Ascending aorta (tissue), 2 donors: ENCODE measurements around the gene PTGDS. TPM values are rescaled to one million over a fixed set of nuclear protein-coding genes. Genes with fewer than 3 reads are reported as not detected.

Experiments
- DNase-seq, 2 donors: peaks; one replicate each; pipeline ENCODE4 v3.0.0-alpha.2; 2019; ENCODE audit warnings: low spot score in 2 of 2
- H3K27ac ChIP-seq, 2 donors: fragments of 200-600 bp; sonication (generic); one replicate each; pipeline ENCODE4 v1.5.1; 2016 to 2017; ENCODE audit warnings: mild to moderate bottlenecking in 1 of 2
- H3K27me3 ChIP-seq: fragments of 200-600 bp; sonication (generic); one replicate; pipeline ENCODE4 v1.5.1; 2017
- H3K36me3 ChIP-seq, 2 donors: fragments of 200-600 bp; sonication (generic); one replicate each; pipeline ENCODE4 v1.5.1; 2016
- H3K4me1 ChIP-seq, 2 donors: fragments of 200-600 bp; sonication (generic); one replicate each; pipeline ENCODE4 v1.5.1; 2016 to 2017; ENCODE audit warnings: mild to moderate bottlenecking in 1 of 2
- H3K4me3 ChIP-seq, 2 donors: fragments of 200-600 bp; sonication (generic); one replicate each; pipeline ENCODE4 v1.5.1; 2016 to 2017; ENCODE audit warnings: mild to moderate bottlenecking in 1 of 2
- H3K9me3 ChIP-seq, 2 donors: fragments of 200-600 bp; sonication (generic); one replicate each; pipeline ENCODE4 v1.5.1; 2016
- CTCF ChIP-seq, 3 experiments: fragments of 200-600 bp in 2 of 3; fragments of 450-650 bp in 1 of 3; sonication (generic) in 2 of 3; IDR thresholded peaks; one replicate each; pipeline ENCODE4 v1.5.1; 2016 to 2019; ENCODE audit warnings: antibody characterized with exemption in 3 of 3, mild to moderate bottlenecking in 1 of 3, moderate library complexity in 1 of 3
- intact Hi-C: fragments of 100-400 bp; cut with DNase I; formaldehyde crosslinking; loops from one replicate; pipeline ENCODE4 v1.15.1; 2023
- total RNA-seq: library from RNA; depleted of rRNA; stranded (reverse); fragments of >200 nt; gene quantifications from one replicate; pipeline ENCODE4 v1.1.0, GENCODE V29; 2016

PTGDS gene
- total RNA-seq, 1 donor from 2014 or later = 68.3 TPM

DNA sequence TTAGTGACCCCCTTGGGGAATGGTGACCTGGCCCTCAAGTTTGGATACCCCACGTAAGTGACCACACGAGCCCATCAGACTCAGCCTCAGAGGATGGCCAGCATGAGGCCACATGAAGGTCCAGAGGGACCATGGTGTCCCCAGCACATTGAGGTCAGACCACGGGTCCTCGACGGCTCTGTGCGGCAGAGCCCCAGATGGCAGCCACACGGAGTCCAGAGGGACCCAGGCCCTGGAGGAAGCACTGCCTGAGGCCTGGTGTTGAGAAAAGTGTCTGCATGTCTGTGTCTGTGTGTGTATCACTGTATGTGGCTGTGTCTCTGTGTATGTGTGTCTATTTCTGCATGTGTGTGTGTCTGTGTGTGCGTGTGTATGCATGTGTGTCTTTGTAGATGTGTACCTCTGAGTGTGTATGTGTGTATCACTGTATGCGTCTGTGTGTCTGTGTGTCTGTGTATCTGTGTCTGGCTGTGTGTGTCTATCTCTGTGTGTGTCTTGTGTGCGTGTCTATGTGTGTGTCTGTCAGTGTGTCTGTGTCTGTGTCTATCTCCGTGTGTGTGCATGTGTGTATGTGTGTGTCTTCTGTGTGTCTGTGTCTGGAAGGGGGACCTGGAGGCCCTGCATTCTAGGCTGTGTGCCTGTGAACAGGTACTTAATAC is 6.5 kb downstream of the PTGDS start:
- DNase-seq = no peak
- TF ChIP-seq CTCF (IDR thresholded peaks at IDR 0.05) = no peak
- intact Hi-C loops = no loop called here
- no peak overlapping the region for H3K4me3 ChIP-seq
- H3K27ac ChIP-seq = no peak overlapping the region
- H3K4me1 ChIP-seq = no peaks in the 10 kb centered on the region
- no peaks in the 10 kb centered on the region for H3K9me3 ChIP-seq
- H3K27me3 ChIP-seq = peaks cover 5% of the 10 kb centered on the region
- no peaks in the 10 kb centered on the region for H3K36me3 ChIP-seq

- Histone ChIP-seq H3K27me3 (peaks cover 5% of the 10 kb centered on the region), H3K4me1 (no peaks in the 10 kb centered on the region), H3K4me3 (no peak overlapping the region), H3K9me3 (no peaks in the 10 kb centered on the region), H3K27ac (no peak overlapping the region), H3K36me3 (no peaks in the 10 kb centered on the region)
- no peak for DNase-seq
- no peak for TF ChIP-seq CTCF (IDR thresholded peaks at IDR 0.05)
- intact Hi-C loops = no loop called here
These were observed 7.2 kb downstream of the PTGDS start for GRCh38 chr9:136984464-136985026.

GRCh38 chr9:136985027-136985602 is 7.8 kb downstream of the PTGDS start:
- no peak for DNase-seq
- intact Hi-C loops = no loop called here

GRCh38 chr9:136985853-136986252 is 8.5 kb downstream of the PTGDS start:
- H3K4me1 ChIP-seq = no peaks in the 10 kb centered on the region
- TF ChIP-seq CTCF (IDR thresholded peaks at IDR 0.05) = no peak
- intact Hi-C loops = no loop called here
- H3K9me3 ChIP-seq = no peaks in the 10 kb centered on the region
- H3K36me3 ChIP-seq = no peaks in the 10 kb centered on the region
- H3K4me3 ChIP-seq = no peak overlapping the region
- no peak overlapping the region for H3K27ac ChIP-seq
- H3K27me3 ChIP-seq = peaks cover 5% of the 10 kb centered on the region
- no peak for DNase-seq

More at GRCh38 chr9:136985027-136985602, 7.8 kb downstream of the PTGDS start:
- Histone ChIP-seq H3K27me3 (peaks cover 5% of the 10 kb centered on the region), H3K4me3 (no peak overlapping the region), H3K36me3 (no peaks in the 10 kb centered on the region), H3K9me3 (no peaks in the 10 kb centered on the region), H3K27ac (no peak overlapping the region), H3K4me1 (no peaks in the 10 kb centered on the region)
- TF ChIP-seq CTCF (IDR thresholded peaks at IDR 0.05) = no peak

- H3K27me3 ChIP-seq = peaks cover 5% of the 10 kb centered on the region
- H3K36me3 ChIP-seq = no peaks in the 10 kb centered on the region
- peaks cover 8 to 12% of the 10 kb centered on the region in 2 donors for H3K4me1 ChIP-seq
- H3K9me3 ChIP-seq = no peaks in the 10 kb centered on the region
- H3K27ac ChIP-seq = no peak overlapping the region
- no peak for DNase-seq
- intact Hi-C loops = no loop called here
- no peak overlapping the region for H3K4me3 ChIP-seq
- no peak for TF ChIP-seq CTCF (IDR thresholded peaks at IDR 0.05)
These were observed 11.6 kb downstream of the PTGDS start for GRCh38 chr9:136988872-136989271.
